Cardiac fibroblast (primary cell): ENCODE results near the gene NR2F1.
A peak's percentile ranks its signal among the peaks of the same experiment; 100 is the strongest.

Experiments
- DNase-seq, 2 donors: peaks; one replicate each; pipeline versions ENCODE4 v3.0.0 to v3.0.0-alpha.2; 2010; ENCODE audit warnings: low read depth in 2 of 2
- H3K4me3 ChIP-seq, 2 donors: replicated peaks in 1 of 2; 1 replicate in 1 of 2; 2 replicates in 1 of 2; pipeline ENCODE4 v1.5.1; 2011; ENCODE audit warnings: low read depth in 2 of 2, low read length in 2 of 2, mild to moderate bottlenecking in 2 of 2, moderate library complexity in 1 of 2
- CTCF ChIP-seq: IDR thresholded peaks from one replicate; pipeline ENCODE4 v1.5.1; 2011; ENCODE audit warnings: low read depth, mild to moderate bottlenecking, low read length, inconsistent platforms

The NR2F1 gene

GRCh38 chr5:93607367-93608258 lies 24.6 kb downstream of the NR2F1 start:
- TF ChIP-seq CTCF = peak; percentile 60
- H3K4me3 ChIP-seq = peak overlapping the region in 1 of 2 donors; percentile 22
- DNase-seq = peak; percentile 76

GRCh38 chr5:93608855-93609254 lies 25.8 kb downstream of the NR2F1 start:
- DNase-seq = no peak

GRCh38 chr5:93609762-93610161 lies 26.7 kb downstream of the NR2F1 start:
- TF ChIP-seq CTCF = no peak
- H3K4me3 ChIP-seq = no peak overlapping the region
- no peak for DNase-seq

More at GRCh38 chr5:93608855-93609254, 25.8 kb downstream of the NR2F1 start:
- H3K4me3 ChIP-seq = no peak overlapping the region
- TF ChIP-seq CTCF = no peak

GRCh38 chr5:93610581-93611272 lies 27.7 kb downstream of the NR2F1 start:
- DNase-seq = no peak
- no peak for TF ChIP-seq CTCF
- H3K4me3 ChIP-seq = no peak overlapping the region

GRCh38 chr5:93611273-93611975 lies 28.4 kb downstream of the NR2F1 start:
- TF ChIP-seq CTCF = no peak
- DNase-seq = no peak
- H3K4me3 ChIP-seq = no peak overlapping the region

- no peak for TF ChIP-seq CTCF
- no peak for DNase-seq
- H3K4me3 ChIP-seq = no peak overlapping the region
Measured at GRCh38 chr5:93611976-93612854, 29.2 kb downstream of the NR2F1 start.
